ENCODE data around the gene MMP2.

Gene MMP2

GRCh38 chr16:55469821-55470532 is 9.0 kb upstream of the MMP2 start:
- no peak for DNase-seq

DNA sequence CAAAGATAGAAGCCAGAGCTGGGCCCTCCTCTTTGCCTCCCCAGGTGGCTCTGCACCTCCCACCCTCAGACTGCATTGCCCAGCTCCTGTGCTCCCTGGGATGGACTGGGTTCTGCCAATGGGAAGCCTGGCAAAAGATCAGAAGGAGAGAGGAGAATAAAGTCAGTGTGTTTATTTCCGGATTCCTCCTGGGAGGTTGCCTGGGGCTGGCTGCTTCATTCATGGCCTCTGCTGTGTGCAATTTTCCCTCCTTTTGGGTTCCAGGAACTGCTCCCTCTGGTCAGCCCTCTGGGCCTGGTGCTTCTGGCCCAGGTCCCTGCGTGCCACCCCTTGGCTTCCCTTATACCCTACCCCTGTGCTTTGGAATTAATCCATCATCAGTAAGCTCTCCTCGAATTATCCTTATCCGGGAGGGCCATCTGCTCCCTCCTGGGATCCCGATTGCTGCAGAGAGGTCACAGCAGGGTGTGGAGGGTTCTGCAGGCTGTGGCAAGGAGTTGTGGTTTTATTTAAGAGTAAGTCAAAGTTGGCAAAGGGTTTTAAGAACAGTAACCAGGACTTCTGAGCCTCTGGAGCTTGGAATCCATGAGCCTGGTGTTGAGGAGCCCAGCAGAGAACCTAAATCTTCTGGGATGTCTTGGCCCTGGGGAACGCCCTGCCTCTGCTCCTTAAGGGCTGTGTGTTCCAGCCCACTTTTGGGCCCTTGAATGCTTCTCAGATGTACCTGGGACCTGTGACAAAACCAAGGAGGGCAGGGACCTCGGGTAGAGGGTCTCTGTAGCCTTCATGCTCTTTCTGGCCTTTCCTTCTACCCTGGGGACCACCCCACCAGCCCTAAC is 8.2 kb upstream of the MMP2 start:
- no peak for DNase-seq

GRCh38 chr16:55471448-55472097 is 7.4 kb upstream of the MMP2 start:
- no peak for DNase-seq

DNA sequence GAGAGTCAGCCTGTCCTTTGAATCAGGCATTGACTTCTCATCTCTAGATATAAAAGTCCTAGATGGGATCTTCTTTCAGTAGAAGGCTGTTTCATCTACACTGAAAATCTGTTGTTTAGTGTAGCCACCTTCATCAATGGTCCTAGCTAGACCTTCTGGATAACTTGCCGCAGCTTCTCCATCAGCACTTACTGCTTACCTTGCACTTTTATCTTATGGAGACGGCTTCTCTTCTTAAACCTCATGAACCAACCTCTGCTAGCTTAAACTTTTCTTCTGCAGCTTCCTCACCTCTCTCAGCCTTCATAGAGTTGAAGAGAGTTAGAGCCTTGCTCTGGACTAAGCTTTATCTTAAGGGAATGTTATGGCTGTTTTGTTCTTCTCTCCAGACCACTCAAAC is 5.4 kb upstream of the MMP2 start:
- DNase-seq: no peak

DNA sequence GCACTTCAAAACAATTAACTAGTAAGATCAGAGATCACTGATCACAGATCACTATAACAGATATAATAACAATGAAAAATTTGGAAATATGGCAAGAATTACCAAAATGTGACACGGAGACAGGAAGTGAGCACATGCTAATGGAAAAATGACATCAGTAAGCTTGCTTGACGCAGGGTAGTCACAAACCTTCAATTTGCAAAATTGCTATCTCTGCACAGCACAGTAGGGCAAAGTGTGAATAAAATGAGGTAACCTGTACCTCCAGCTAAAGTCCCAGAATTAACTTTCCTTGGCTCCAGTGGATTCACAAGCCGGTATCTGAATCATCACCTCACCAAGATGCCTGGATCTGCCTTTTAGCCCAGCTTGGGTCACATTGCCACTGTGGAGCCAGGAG is 4.2 kb upstream of the MMP2 start:
- DNase-seq: no peak

DNA sequence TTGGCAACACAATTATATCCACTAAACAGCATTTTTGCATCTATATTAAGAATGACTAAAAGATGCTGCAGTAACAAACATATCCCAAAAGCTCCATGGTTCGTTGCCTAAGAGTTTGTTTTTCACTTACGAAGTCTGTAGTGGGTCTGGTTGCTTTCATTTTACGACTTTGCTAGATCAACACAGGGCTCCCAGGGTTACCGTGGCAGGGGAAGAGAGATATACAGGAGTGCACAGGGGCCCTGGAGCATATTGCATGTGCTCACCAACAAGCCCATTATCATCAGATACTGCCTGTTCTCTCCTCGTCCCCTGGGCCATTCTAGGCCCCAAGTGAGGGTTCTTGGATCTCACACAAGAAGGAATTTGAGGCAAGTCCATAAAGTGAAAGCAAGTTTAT is 3.1 kb upstream of the MMP2 start:
- DNase-seq: no peak

- no peak for DNase-seq
Measured at GRCh38 chr16:55476625-55477533, 2.1 kb upstream of the MMP2 start.

DNA sequence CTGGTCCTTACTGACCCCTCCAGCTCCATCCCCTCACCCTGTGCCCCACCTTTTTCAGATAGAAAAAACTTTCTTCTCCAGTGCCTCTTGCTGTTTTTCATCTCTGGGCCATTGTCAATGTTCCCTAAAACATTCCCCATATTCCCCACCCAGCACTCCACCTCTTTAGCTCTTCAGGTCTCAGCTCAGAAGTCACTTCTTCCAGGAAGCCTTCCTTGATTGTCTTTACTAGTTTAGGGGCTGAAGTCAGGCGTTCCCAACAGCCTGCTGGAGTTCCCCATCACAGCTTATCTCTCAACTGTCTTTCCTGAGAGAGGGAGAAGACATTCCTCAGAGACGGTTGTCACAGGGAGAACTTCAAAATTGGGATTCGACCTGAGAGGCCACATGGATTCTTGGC is 1.3 kb upstream of the MMP2 start:
- DNase-seq: no peak

GRCh38 chr16:55479430-55480140 is 587 bp downstream of the MMP2 start:
- DNase-seq: no peak

DNA sequence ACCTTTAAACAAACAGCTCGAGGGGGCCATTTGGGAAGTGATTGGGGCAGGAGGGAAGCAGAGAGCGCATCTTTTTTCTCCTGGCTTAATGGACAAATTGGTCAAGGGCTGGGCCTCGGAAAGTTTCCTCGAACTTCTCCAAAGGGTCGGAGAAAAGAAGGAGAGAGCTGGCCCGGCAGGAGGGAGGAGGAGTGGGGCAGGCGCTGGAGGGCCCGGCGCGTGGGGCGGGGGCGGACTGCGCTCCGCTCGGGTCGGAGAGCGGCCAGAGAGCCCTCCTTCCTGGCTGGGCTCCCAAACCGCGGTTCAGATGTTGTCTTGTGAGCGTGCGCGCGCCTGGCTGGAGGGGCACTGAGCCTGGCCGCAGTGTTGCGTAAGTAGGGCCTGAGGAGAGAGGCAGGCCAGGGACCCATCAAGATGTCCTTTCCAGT is 1.2 kb downstream of the MMP2 start:
- no peak for DNase-seq

GRCh38 chr16:55481023-55481422 is 2.0 kb downstream of the MMP2 start:
- no peak for DNase-seq

DNA sequence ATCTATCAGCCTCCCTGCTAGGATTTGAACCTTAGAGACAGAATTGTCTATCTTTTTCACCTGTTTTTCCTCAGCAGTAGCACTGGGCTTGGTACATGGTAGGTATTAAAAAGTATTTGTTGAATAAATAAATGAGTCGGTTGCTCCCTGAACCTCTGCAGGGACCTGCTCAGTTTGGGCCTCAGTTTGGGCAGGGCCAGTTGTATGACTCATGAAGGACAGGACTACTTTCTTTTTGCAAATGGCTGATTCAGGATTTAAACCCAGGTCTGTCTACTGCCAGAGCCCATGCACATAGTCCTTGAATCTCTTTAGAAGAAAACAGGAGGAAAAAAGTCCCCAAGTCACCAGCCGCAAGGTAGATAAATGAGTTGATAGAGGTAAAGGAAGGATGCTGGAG is 3.1 kb downstream of the MMP2 start:
- no peak for DNase-seq

GRCh38 chr16:55487048-55487803 is 8.2 kb downstream of the MMP2 start:
- no peak for DNase-seq

- DNase-seq: no peak
Measured at GRCh38 chr16:55488306-55488705, 9.3 kb downstream of the MMP2 start.

- DNase-seq: no peak
Measured at GRCh38 chr16:55489119-55489955, 10.3 kb downstream of the MMP2 start.

DNA sequence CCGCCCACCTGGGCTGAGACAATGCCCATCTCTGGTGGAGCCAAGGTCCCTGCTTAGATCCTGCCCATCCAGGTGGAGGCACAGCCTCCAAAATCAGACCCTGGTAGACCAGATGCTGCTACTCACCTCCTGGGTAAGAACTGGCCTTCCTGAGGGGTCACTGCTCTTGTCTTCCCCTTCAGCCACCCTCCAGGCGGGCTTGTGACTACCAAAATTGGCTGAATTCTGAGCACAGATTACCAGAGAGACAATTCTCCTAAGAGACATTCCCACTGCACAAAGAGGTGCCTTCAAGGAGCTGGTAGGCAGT is 10.9 kb downstream of the MMP2 start:
- DNase-seq: no peak

DNA sequence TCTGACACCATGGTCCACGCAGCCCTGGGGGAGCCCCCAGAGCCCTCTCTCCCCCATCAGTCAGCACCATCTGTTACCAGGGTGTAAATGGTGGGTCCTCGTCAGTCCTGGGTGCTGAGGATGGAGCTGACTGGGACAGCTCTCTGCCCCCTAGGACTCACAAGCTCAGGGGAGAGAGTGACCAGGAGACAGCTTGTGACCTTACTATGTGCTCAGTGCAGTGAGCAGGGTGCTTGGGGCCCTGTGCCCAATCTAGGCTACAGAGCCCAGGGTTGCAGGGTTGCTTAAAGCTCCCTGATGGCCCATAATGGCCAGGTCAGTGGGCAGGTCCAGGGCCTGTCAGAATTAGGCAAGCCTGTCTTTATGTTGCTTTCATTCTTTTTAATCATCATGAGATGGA is 11.3 kb downstream of the MMP2 start:
- no peak for DNase-seq

DNA sequence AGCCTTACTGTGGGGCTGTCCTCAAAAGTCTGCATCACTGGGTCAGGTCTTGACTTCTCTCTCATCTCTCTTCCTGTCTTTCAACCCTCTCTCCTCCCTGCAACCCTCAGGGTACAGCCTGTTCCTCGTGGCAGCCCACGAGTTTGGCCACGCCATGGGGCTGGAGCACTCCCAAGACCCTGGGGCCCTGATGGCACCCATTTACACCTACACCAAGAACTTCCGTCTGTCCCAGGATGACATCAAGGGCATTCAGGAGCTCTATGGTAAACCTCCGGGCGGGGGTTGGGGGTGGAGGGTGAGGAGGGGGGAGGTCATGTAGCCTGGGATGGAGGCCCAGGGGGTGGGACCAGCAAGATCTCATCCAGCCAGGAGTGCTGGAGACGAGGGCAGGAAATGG is 12.7 kb downstream of the MMP2 start:
- no peak for DNase-seq

GRCh38 chr16:55492756-55493380 is 13.9 kb downstream of the MMP2 start:
- no peak for DNase-seq

GRCh38 chr16:55494994-55495421 is 16.0 kb downstream of the MMP2 start:
- DNase-seq: no peak

All from stimulated activated naive CD4-positive, alpha-beta T cell (primary cell).